IMR-90 (cell line): ENCODE data around the gene NPFF. TPM values are rescaled to one million over a fixed set of nuclear protein-coding genes. Genes with fewer than 3 reads are reported as not detected.

Source experiments
- ATAC-seq: fragments of 200-7000 bp; cut with Tn5 transposase; 2 replicates; pipeline ENCODE4 v1.9.1; 2020; ENCODE audit warnings: low read depth, mild to moderate bottlenecking, moderate library complexity
- BruUV-seq: library from RNA; stranded (reverse); fragments of 400-500 nt; replicated peaks from 2 replicates; lab custom pipeline; 2021; lab: Mats Ljungman, UMichigan
- CTCF ChIA-PET: fragments of 300-600 bp; formaldehyde crosslinking; extraction: SDS; loops from one replicate; lab custom pipeline; 2021; ENCODE audit warnings: antibody characterized with exemption; lab: Yijun Ruan, JAX
- POLR2A ChIA-PET: fragments of 300-600 bp; sonication (Branson Sonifier 250); formaldehyde crosslinking; loops from one replicate; lab custom pipeline; 2022; ENCODE audit warnings: antibody characterized with exemption; ENCODE audit not compliant: unreplicated experiment; lab: Charles Lee
- DNase-seq: peaks from one replicate; pipeline ENCODE4 v3.0.0; 2013
- H2AFZ ChIP-seq: replicated peaks from 2 replicates; pipeline ENCODE3; 2013; ENCODE audit warnings: low read length, mild to moderate bottlenecking; ENCODE audit not compliant: poor library complexity
- H2AK5ac ChIP-seq: 2 replicates; pipeline ENCODE4 v1.6.1; 2013; ENCODE audit warnings: low read depth, low read length, inconsistent platforms
- H2AK9ac ChIP-seq: replicated peaks from 2 replicates; pipeline ENCODE3; 2013; ENCODE audit warnings: mild to moderate bottlenecking, low read depth, low read length, moderate library complexity; ENCODE audit not compliant: poor library complexity
- H2BK120ac ChIP-seq: 2 replicates; pipeline ENCODE4 v1.6.1; 2013; ENCODE audit warnings: low read depth, low read length, inconsistent platforms
- H2BK15ac ChIP-seq: 3 replicates; pipeline ENCODE4 v1.6.1; 2013; ENCODE audit warnings: low read depth, low read length, inconsistent platforms
- H2BK20ac ChIP-seq: 2 replicates; pipeline ENCODE4 v1.6.1; 2013; ENCODE audit warnings: low read depth, mild to moderate bottlenecking, inconsistent platforms, low read length, moderate library complexity
- H2BK5ac ChIP-seq: 2 replicates; pipeline ENCODE4 v1.6.1; 2013; ENCODE audit warnings: mild to moderate bottlenecking, low read depth, low read length, inconsistent platforms; ENCODE audit not compliant: poor library complexity, severe bottlenecking
- H3K14ac ChIP-seq: replicated peaks from 2 replicates; pipeline ENCODE4 v1.6.1; 2013; ENCODE audit warnings: low read depth, low read length, inconsistent platforms
- H3K18ac ChIP-seq: 2 replicates; pipeline ENCODE4 v1.6.1; 2013; ENCODE audit warnings: low read depth, low read length, control low read depth
- H3K23ac ChIP-seq: 2 replicates; pipeline ENCODE4 v1.6.1; 2013; ENCODE audit warnings: low read depth, low read length, inconsistent platforms
- H3K27ac ChIP-seq: 2 replicates; pipeline ENCODE4 v1.5.1; 2013; ENCODE audit warnings: mild to moderate bottlenecking, control low read depth, low read length; ENCODE audit not compliant: insufficient read depth
- H3K27me3 ChIP-seq: 2 replicates; pipeline ENCODE4 v1.6.1; 2013; ENCODE audit warnings: low read length; ENCODE audit not compliant: control insufficient read depth, insufficient read depth
- H3K36me3 ChIP-seq: 2 replicates; pipeline ENCODE4 v1.6.1; 2013; ENCODE audit warnings: low read length, mixed read lengths; ENCODE audit not compliant: control insufficient read depth, insufficient read depth
- H3K4ac ChIP-seq: 2 replicates; pipeline ENCODE4 v1.6.1; 2013; ENCODE audit warnings: low read depth, low read length, inconsistent platforms
- H3K4me1 ChIP-seq: 2 replicates; pipeline ENCODE4 v1.6.1; 2013; ENCODE audit warnings: low read length, mixed read lengths; ENCODE audit not compliant: control insufficient read depth, insufficient read depth
- H3K4me2 ChIP-seq: 2 replicates; pipeline ENCODE4 v1.6.1; 2013; ENCODE audit warnings: low read depth, mild to moderate bottlenecking, control low read depth, low read length, moderate library complexity
- H3K4me3 ChIP-seq: 2 replicates; pipeline ENCODE4 v1.5.1; 2013; ENCODE audit warnings: low read depth, mild to moderate bottlenecking, control low read depth, low read length, moderate library complexity; ENCODE audit not compliant: insufficient read depth
- H3K56ac ChIP-seq: 2 replicates; pipeline ENCODE4 v1.6.1; 2013; ENCODE audit warnings: low read length, inconsistent platforms; ENCODE audit not compliant: insufficient read depth; ENCODE audit errors: extremely low read depth
- H3K79me1 ChIP-seq, 2 experiments: 2 replicates each; pipeline ENCODE4 v1.6.1; 2013; ENCODE audit warnings: low read length in 2 of 2, inconsistent platforms in 1 of 2, low read depth in 1 of 2
- H3K9ac ChIP-seq: 2 replicates; pipeline ENCODE4 v1.6.1; 2013; ENCODE audit warnings: low read depth, low read length, control low read depth
- H3K9me1 ChIP-seq: 2 replicates; pipeline ENCODE4 v1.6.1; 2013; ENCODE audit warnings: low read length, inconsistent platforms; ENCODE audit not compliant: insufficient read depth
- H3K9me3 ChIP-seq: 2 replicates; pipeline ENCODE4 v1.6.1; 2013; ENCODE audit warnings: low read length; ENCODE audit not compliant: control insufficient read depth, insufficient read depth
- H4K20me1 ChIP-seq: 2 replicates; pipeline ENCODE4 v1.6.1; 2013; ENCODE audit warnings: low read length, inconsistent platforms; ENCODE audit not compliant: insufficient read depth
- H4K5ac ChIP-seq: 2 replicates; pipeline ENCODE4 v1.6.1; 2013; ENCODE audit warnings: mild to moderate bottlenecking, low read depth, low read length, control low read depth
- H4K8ac ChIP-seq, 2 experiments: 2 replicates each; pipeline ENCODE4 v1.6.1; 2013; ENCODE audit warnings: low read depth in 2 of 2, low read length in 2 of 2, control low read depth in 1 of 2, inconsistent platforms in 1 of 2
- H4K91ac ChIP-seq: 2 replicates; pipeline ENCODE4 v1.6.1; 2013; ENCODE audit warnings: low read depth, low read length, inconsistent platforms; ENCODE audit not compliant: insufficient read depth
- BHLHE40 ChIP-seq: fragments of 150-350 bp; IDR thresholded peaks from 2 replicates; pipeline ENCODE4 v1.6.1; 2016; ENCODE audit warnings: mild to moderate bottlenecking, low read depth, low read length
- CHD1 ChIP-seq: IDR thresholded peaks from 2 replicates; pipeline ENCODE4 v1.6.1; 2012; ENCODE audit warnings: low read depth, low read length, improper control_type of control experiment
- FOS ChIP-seq: fragments of 150-350 bp; IDR thresholded peaks from 2 replicates; pipeline ENCODE4 v1.6.1; 2016; ENCODE audit warnings: low read depth, low read length
- MAFK ChIP-seq: IDR thresholded peaks from 2 replicates; pipeline ENCODE4 v1.6.1; 2012; ENCODE audit warnings: low read depth, low read length, improper control_type of control experiment
- MAZ ChIP-seq: IDR thresholded peaks from 2 replicates; pipeline ENCODE4 v1.6.1; 2012; ENCODE audit warnings: low read depth, mild to moderate bottlenecking, low read length, improper control_type of control experiment, moderate library complexity, borderline replicate concordance
- MXI1 ChIP-seq: IDR thresholded peaks from 2 replicates; pipeline ENCODE4 v1.6.1; 2012; ENCODE audit warnings: low read depth, mild to moderate bottlenecking, low read length, moderate library complexity, borderline replicate concordance
- NFE2L2 ChIP-seq: fragments of 150-350 bp; IDR thresholded peaks from 2 replicates; pipeline ENCODE4 v1.6.1; 2016; ENCODE audit warnings: low read depth, mild to moderate bottlenecking, low read length
- POLR2A ChIP-seq: IDR thresholded peaks from 2 replicates; pipeline ENCODE4 v1.6.1; 2012; ENCODE audit warnings: mild to moderate bottlenecking, low read depth, low read length
- RAD21 ChIP-seq: IDR thresholded peaks from 2 replicates; pipeline ENCODE4 v1.6.1; 2012; ENCODE audit warnings: low read length, improper control_type of control experiment
- RCOR1 ChIP-seq: IDR thresholded peaks from 2 replicates; pipeline ENCODE4 v1.6.1; 2012; ENCODE audit warnings: mild to moderate bottlenecking, low read length, improper control_type of control experiment; ENCODE audit not compliant: insufficient replicate concordance
- RFX5 ChIP-seq: IDR thresholded peaks from 2 replicates; pipeline ENCODE4 v1.8.0; 2012; ENCODE audit warnings: low read depth, mild to moderate bottlenecking, low read length, moderate library complexity
- WGBS, 2 experiments: methylation state at CpG; one replicate each; pipeline versions ENCODE4 v1.1.5 to v1.1.7; 2013; ENCODE audit warnings: missing lambda C conversion rate in 2 of 2; ENCODE audit not compliant: insufficient read length in 1 of 2; ENCODE audit errors: extremely low coverage in 2 of 2; 5-methylcytosine and 5-hydroxymethylcytosine counted together
- dilution Hi-C: fragments of 300-500 bp; cut with HindIII; formaldehyde crosslinking; loops from one replicate; pipeline ENCODE4 v1.14.3; 2018; ENCODE audit warnings: low sequenced_read_pairs; ENCODE audit not compliant: unreplicated experiment
- in situ Hi-C: fragments of 300-500 bp; cut with MboI; formaldehyde crosslinking; loops from 3 replicates; pipeline ENCODE4 v1.14.3; 2019; ENCODE audit warnings: low sequenced_read_pairs, inconsistent platforms, mixed read lengths
- intact Hi-C: fragments of 100-400 bp; cut with micrococcal nuclease; formaldehyde crosslinking; loops from 2 replicates; pipeline ENCODE4 v1.10.0; 2022
- polyA plus RNA-seq, 3 experiments: library from polyadenylated mRNA; depleted of rRNA; stranded (reverse); fragments of >200 nt; gene quantifications; 2 replicates each; pipeline ENCODE4 v1.2.3, GENCODE V29; 2012; ENCODE audit warnings: low replicate concordance in 1 of 3
- total RNA-seq: library from RNA; depleted of rRNA; stranded (reverse); fragments of >200 nt; gene quantifications from 2 replicates; pipeline ENCODE4 v1.2.3, GENCODE V29; 2012
- TF ChIP-seq, protein P1 (sequence below): conservative IDR thresholded peaks from 2 replicates; pipeline ENCODE4 v1.5.1; 2012; ENCODE audit warnings: mild to moderate bottlenecking, low read depth, low read length, improper control_type of control experiment
- TF ChIP-seq, protein P2 (sequence below): fragments of 150-350 bp; IDR thresholded peaks from 2 replicates; pipeline ENCODE4 v1.6.1; 2017; ENCODE audit warnings: mild to moderate bottlenecking, antibody characterized with exemption, low read length, low read depth
- TF ChIP-seq, protein P3 (sequence below): fragments of 150-350 bp; IDR thresholded peaks from 2 replicates; pipeline ENCODE4 v1.6.1; 2016; ENCODE audit warnings: low read depth, mild to moderate bottlenecking, low read length, moderate library complexity, borderline replicate concordance

The NPFF gene
- total and polyA plus RNA-seq, 2 of the 4 experiments (the other 2 are of a cell fraction) = not detected

DNA sequence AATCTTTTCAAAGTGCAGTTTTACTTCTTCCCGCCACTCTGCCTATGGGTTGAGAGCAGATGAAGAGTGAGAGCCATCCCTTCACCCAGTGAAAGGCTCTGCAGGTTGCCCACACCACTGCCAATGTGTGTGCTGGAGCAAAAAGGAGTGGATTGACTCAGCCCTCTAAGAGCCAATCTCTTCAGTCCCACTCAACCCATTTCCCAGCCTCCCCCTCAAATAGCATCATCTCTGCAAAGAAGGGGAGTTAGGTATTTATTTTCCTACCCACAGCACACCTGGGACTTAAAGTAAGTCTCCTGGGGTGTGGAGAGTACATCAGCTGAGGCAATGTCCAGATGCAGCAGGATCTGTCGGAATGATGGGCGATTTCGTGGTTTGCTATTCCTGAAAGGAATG lies 23.3 kb downstream of the NPFF start:
- H3K9me3 ChIP-seq = no peaks in the 10 kb centered on the region
- peaks cover 11% of the 10 kb centered on the region for H3K4me1 ChIP-seq
- H3K4ac ChIP-seq = no peak overlapping the region
- H2BK15ac ChIP-seq = no peak overlapping the region
- dilution Hi-C loops (no loop called here), in situ Hi-C loops (no loop called here), intact Hi-C loops (no loop called here)
- no peak overlapping the region for H3K23ac ChIP-seq
- no TSS peak for BruUV-seq
- H3K18ac ChIP-seq = no peak overlapping the region
- ATAC-seq (no peak), DNase-seq (no peak)
- ChIA-PET POLR2A (interaction anchor here (0.8 kb wide), 1 partner anchor 15 kb away, joined by 5 read pairs; no protein-coding TSS in a partner anchor), CTCF (no interaction called here)
- TF ChIP-seq, protein P1, sequence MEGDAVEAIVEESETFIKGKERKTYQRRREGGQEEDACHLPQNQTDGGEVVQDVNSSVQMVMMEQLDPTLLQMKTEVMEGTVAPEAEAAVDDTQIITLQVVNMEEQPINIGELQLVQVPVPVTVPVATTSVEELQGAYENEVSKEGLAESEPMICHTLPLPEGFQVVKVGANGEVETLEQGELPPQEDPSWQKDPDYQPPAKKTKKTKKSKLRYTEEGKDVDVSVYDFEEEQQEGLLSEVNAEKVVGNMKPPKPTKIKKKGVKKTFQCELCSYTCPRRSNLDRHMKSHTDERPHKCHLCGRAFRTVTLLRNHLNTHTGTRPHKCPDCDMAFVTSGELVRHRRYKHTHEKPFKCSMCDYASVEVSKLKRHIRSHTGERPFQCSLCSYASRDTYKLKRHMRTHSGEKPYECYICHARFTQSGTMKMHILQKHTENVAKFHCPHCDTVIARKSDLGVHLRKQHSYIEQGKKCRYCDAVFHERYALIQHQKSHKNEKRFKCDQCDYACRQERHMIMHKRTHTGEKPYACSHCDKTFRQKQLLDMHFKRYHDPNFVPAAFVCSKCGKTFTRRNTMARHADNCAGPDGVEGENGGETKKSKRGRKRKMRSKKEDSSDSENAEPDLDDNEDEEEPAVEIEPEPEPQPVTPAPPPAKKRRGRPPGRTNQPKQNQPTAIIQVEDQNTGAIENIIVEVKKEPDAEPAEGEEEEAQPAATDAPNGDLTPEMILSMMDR = no peak
- TF ChIP-seq MAZ (no peak), BHLHE40 (no peak), MAFK (no peak), NFE2L2 (no peak), RFX5 (no peak), POLR2A (no peak; the same call in 1 of the 2 replicates), CHD1 (no peak), MXI1 (no peak), RAD21 (no peak), FOS (no peak), RCOR1 (no peak)
- TF ChIP-seq, protein P2, sequence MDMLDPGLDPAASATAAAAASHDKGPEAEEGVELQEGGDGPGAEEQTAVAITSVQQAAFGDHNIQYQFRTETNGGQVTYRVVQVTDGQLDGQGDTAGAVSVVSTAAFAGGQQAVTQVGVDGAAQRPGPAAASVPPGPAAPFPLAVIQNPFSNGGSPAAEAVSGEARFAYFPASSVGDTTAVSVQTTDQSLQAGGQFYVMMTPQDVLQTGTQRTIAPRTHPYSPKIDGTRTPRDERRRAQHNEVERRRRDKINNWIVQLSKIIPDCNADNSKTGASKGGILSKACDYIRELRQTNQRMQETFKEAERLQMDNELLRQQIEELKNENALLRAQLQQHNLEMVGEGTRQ = no peak
- TF ChIP-seq, protein P3, sequence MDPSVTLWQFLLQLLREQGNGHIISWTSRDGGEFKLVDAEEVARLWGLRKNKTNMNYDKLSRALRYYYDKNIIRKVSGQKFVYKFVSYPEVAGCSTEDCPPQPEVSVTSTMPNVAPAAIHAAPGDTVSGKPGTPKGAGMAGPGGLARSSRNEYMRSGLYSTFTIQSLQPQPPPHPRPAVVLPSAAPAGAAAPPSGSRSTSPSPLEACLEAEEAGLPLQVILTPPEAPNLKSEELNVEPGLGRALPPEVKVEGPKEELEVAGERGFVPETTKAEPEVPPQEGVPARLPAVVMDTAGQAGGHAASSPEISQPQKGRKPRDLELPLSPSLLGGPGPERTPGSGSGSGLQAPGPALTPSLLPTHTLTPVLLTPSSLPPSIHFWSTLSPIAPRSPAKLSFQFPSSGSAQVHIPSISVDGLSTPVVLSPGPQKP = no peak
- no peak overlapping the region for H4K5ac ChIP-seq
- H3K9me1 ChIP-seq = peaks cover 17% of the 10 kb centered on the region; the same call in 1 of the 2 replicates
- H2BK120ac ChIP-seq = no peak overlapping the region
- H2AK9ac ChIP-seq = no peak overlapping the region
- no peak overlapping the region for H3K14ac ChIP-seq
- 100% methylated on average over 2 of the region's 4 CpGs; no CpG with 5 or more reads in 1 of the 2 experiments for WGBS, 2 experiments
- H3K27me3 ChIP-seq = no peaks in the 10 kb centered on the region
- H3K36me3 ChIP-seq = peaks cover 75% of the 10 kb centered on the region
- no peak overlapping the region for H3K4me3 ChIP-seq
- H2BK20ac ChIP-seq = no peak overlapping the region
- no peak overlapping the region for H3K4me2 ChIP-seq
- no peak overlapping the region for H2BK5ac ChIP-seq
- H3K79me1 ChIP-seq = peaks cover 30 to 84% of the 10 kb centered on the region in 2 experiments
- H3K56ac ChIP-seq = no peak overlapping the region
- H4K91ac ChIP-seq = no peak overlapping the region
- no peak overlapping the region for H3K9ac ChIP-seq
- peaks cover 81% of the 10 kb centered on the region for H4K20me1 ChIP-seq
- no peak overlapping the region for H4K8ac ChIP-seq
- no peak overlapping the region for H2AFZ ChIP-seq
- H2AK5ac ChIP-seq = no peak overlapping the region
- H3K27ac ChIP-seq = no peak overlapping the region
